PFSK-1 (cell line): ENCODE data around the gene EPG5.

Experiments used
- POLR2AphosphoS5 ChIP-seq: IDR thresholded peaks from 2 replicates; pipeline ENCODE4 v1.6.1; 2012; ENCODE audit warnings: low read depth, mild to moderate bottlenecking, control low read depth, low read length, moderate library complexity
- REST ChIP-seq, 2 experiments: IDR thresholded peaks; 2 replicates each; pipeline versions ENCODE4 v1.6.1 to v1.8.0; 2011 to 2012; ENCODE audit warnings: low read depth in 2 of 2, low read length in 2 of 2, control low read depth in 1 of 2, inconsistent platforms in 1 of 2, mild to moderate bottlenecking in 1 of 2, moderate library complexity in 1 of 2; ENCODE audit not compliant: insufficient read depth in 1 of 2
- TAF1 ChIP-seq: IDR thresholded peaks from 2 replicates; pipeline ENCODE4 v1.6.1; 2012; ENCODE audit warnings: low read length, control low read depth, borderline replicate concordance; ENCODE audit not compliant: insufficient read depth

- TF ChIP-seq POLR2AphosphoS5: no peak
- TF ChIP-seq TAF1: no peak
- TF ChIP-seq REST (IDR thresholded peaks at IDR 0.05; ENCODE audit: insufficient read depth in 1 of 2, low read depth in 2 of 2, low read length in 2 of 2): no peak
Observed at GRCh38 chr18:45978084-45978483, 11.0 kb upstream of the EPG5 start.
